SK-N-SH treated with all-trans-retinoic acid at 6 μM for 48 hours (cell line): ENCODE measurements around the gene FRS2.

Source experiments
- ATAC-seq: fragments of 200-7000 bp; cut with Tn5 transposase; 3 replicates; pipeline ENCODE4 v1.9.1; 2020; ENCODE audit warnings: mild to moderate bottlenecking, moderate library complexity
- BACH2 ChIP-seq: fragments of 250-450 bp; sonication (Bioruptor Pico); IDR thresholded peaks from 2 replicates; pipeline ENCODE4 v1.9.0; 2021; ENCODE audit warnings: mild to moderate bottlenecking, borderline replicate concordance
- CREB5 ChIP-seq: fragments of 250-450 bp; sonication (Bioruptor Pico); IDR thresholded peaks from 2 replicates; pipeline ENCODE4 v1.5.1; 2020; ENCODE audit warnings: low read depth, mild to moderate bottlenecking, moderate library complexity
- CSDC2 ChIP-seq: fragments of 250-450 bp; sonication (Bioruptor Pico); IDR thresholded peaks from 2 replicates; pipeline ENCODE4 v1.5.0; 2020; ENCODE audit warnings: mild to moderate bottlenecking, moderate library complexity
- ESRRG ChIP-seq: fragments of 250-450 bp; sonication (Bioruptor Pico); IDR thresholded peaks from 2 replicates; pipeline ENCODE4 v1.6.1; 2021; ENCODE audit warnings: mild to moderate bottlenecking
- GLIS3 ChIP-seq: fragments of 250-450 bp; sonication (Bioruptor Pico); IDR thresholded peaks from 2 replicates; pipeline ENCODE4 v1.5.0; 2020; ENCODE audit warnings: mild to moderate bottlenecking, moderate library complexity
- ISL1 ChIP-seq: fragments of 250-450 bp; sonication (Bioruptor Pico); IDR thresholded peaks from 2 replicates; pipeline ENCODE4 v2.1.2; 2022; ENCODE audit warnings: mild to moderate bottlenecking, moderate library complexity
- OSR1 ChIP-seq: fragments of 250-450 bp; sonication (Bioruptor Pico); IDR thresholded peaks from 2 replicates; pipeline ENCODE4 v1.8.0; 2022; ENCODE audit warnings: moderate library complexity, mild to moderate bottlenecking, inconsistent platforms
- PATZ1 ChIP-seq: fragments of 250-450 bp; sonication (Bioruptor Pico); IDR thresholded peaks from 2 replicates; pipeline ENCODE4 v1.8.0; 2020; ENCODE audit warnings: mild to moderate bottlenecking, moderate library complexity, borderline replicate concordance
- PPARA ChIP-seq: fragments of 250-450 bp; sonication (Bioruptor Pico); IDR thresholded peaks from 2 replicates; pipeline ENCODE4 v1.5.0; 2020; ENCODE audit warnings: mild to moderate bottlenecking, borderline replicate concordance
- RARB ChIP-seq: fragments of 250-450 bp; sonication (Bioruptor Pico); IDR thresholded peaks from 2 replicates; pipeline ENCODE4 v1.8.0; 2021; ENCODE audit warnings: mild to moderate bottlenecking, moderate library complexity
- SNAI2 ChIP-seq: fragments of 250-450 bp; sonication (Bioruptor Pico); IDR thresholded peaks from 2 replicates; pipeline ENCODE4 v1.5.0; 2020; ENCODE audit warnings: mild to moderate bottlenecking, moderate library complexity
- TCF4 ChIP-seq: fragments of 250-450 bp; sonication (Bioruptor Pico); IDR thresholded peaks from 2 replicates; pipeline ENCODE4 v1.8.0; 2021; ENCODE audit warnings: mild to moderate bottlenecking, moderate library complexity, borderline replicate concordance
- TOX ChIP-seq: fragments of 250-450 bp; sonication (Bioruptor Pico); IDR thresholded peaks from 2 replicates; pipeline ENCODE4 v1.8.0; 2021; ENCODE audit warnings: mild to moderate bottlenecking, moderate library complexity, borderline replicate concordance
- ZC3H10 ChIP-seq: fragments of 250-450 bp; sonication (Bioruptor Pico); IDR thresholded peaks from 2 replicates; pipeline ENCODE4 v1.5.1; 2021; ENCODE audit warnings: mild to moderate bottlenecking, moderate library complexity
- ZFP3 ChIP-seq: fragments of 250-450 bp; sonication (Bioruptor Pico); IDR thresholded peaks from 2 replicates; pipeline ENCODE4 v1.5.0; 2020; ENCODE audit warnings: mild to moderate bottlenecking, moderate library complexity
- ZFP30 ChIP-seq: fragments of 450-650 bp; formaldehyde crosslinking; IDR thresholded peaks from 2 replicates; pipeline ENCODE4 v1.5.0; 2022; ENCODE audit warnings: mild to moderate bottlenecking, moderate library complexity
- ZNF565 ChIP-seq: fragments of 450-650 bp; formaldehyde crosslinking; conservative IDR thresholded peaks from 2 replicates; pipeline ENCODE4 v1.5.0; 2020; ENCODE audit warnings: low read depth, mild to moderate bottlenecking, moderate library complexity
- ZNF70 ChIP-seq: fragments of 450-650 bp; formaldehyde crosslinking; IDR thresholded peaks from 2 replicates; pipeline ENCODE4 v1.5.0; 2020; ENCODE audit warnings: mild to moderate bottlenecking, moderate library complexity
- ZNF8 ChIP-seq: fragments of 450-650 bp; formaldehyde crosslinking; IDR thresholded peaks from 2 replicates; pipeline ENCODE4 v1.5.0; 2020; ENCODE audit warnings: mild to moderate bottlenecking, moderate library complexity
- TF ChIP-seq, protein P1 (sequence below): fragments of 250-450 bp; sonication (Bioruptor Pico); IDR thresholded peaks from 2 replicates; pipeline ENCODE4 v1.5.0; 2020; ENCODE audit warnings: mild to moderate bottlenecking, moderate library complexity
- TF ChIP-seq, protein P2 (sequence below): fragments of 250-450 bp; sonication (Bioruptor Pico); IDR thresholded peaks from 2 replicates; pipeline ENCODE4 v1.5.1; 2021; ENCODE audit warnings: mild to moderate bottlenecking, moderate library complexity
- TF ChIP-seq, protein P3 (sequence below): fragments of 250-450 bp; sonication (Bioruptor Pico); IDR thresholded peaks from 2 replicates; pipeline ENCODE4 v1.8.0; 2021; ENCODE audit warnings: low read depth, mild to moderate bottlenecking, moderate library complexity, borderline replicate concordance

The FRS2 gene

GRCh38 chr12:69621551-69621950 lies 151.4 kb downstream of the FRS2 start:
- TF ChIP-seq ISL1 (CRISPR knock-in tag), result no peak
- TF ChIP-seq RARB (CRISPR knock-in tag), result no peak
- TF ChIP-seq TOX (CRISPR knock-in tag), result no peak
- no peak for TF ChIP-seq ZFP30 (CRISPR knock-in tag)
- TF ChIP-seq CREB5, result no peak
- TF ChIP-seq, protein P1, sequence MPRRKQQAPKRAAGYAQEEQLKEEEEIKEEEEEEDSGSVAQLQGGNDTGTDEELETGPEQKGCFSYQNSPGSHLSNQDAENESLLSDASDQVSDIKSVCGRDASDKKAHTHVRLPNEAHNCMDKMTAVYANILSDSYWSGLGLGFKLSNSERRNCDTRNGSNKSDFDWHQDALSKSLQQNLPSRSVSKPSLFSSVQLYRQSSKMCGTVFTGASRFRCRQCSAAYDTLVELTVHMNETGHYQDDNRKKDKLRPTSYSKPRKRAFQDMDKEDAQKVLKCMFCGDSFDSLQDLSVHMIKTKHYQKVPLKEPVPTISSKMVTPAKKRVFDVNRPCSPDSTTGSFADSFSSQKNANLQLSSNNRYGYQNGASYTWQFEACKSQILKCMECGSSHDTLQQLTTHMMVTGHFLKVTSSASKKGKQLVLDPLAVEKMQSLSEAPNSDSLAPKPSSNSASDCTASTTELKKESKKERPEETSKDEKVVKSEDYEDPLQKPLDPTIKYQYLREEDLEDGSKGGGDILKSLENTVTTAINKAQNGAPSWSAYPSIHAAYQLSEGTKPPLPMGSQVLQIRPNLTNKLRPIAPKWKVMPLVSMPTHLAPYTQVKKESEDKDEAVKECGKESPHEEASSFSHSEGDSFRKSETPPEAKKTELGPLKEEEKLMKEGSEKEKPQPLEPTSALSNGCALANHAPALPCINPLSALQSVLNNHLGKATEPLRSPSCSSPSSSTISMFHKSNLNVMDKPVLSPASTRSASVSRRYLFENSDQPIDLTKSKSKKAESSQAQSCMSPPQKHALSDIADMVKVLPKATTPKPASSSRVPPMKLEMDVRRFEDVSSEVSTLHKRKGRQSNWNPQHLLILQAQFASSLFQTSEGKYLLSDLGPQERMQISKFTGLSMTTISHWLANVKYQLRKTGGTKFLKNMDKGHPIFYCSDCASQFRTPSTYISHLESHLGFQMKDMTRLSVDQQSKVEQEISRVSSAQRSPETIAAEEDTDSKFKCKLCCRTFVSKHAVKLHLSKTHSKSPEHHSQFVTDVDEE, result no peak
- no peak for TF ChIP-seq ZNF8
- no peak for TF ChIP-seq ZC3H10 (CRISPR knock-in tag)
- TF ChIP-seq GLIS3 (CRISPR knock-in tag), result no peak
- no peak for TF ChIP-seq PATZ1 (CRISPR knock-in tag)
- no peak for TF ChIP-seq BACH2
- no peak for TF ChIP-seq CSDC2 (CRISPR knock-in tag)
- TF ChIP-seq OSR1, result no peak
- no peak for TF ChIP-seq TCF4 (CRISPR knock-in tag)
- no peak for TF ChIP-seq PPARA (CRISPR knock-in tag)
- no peak for TF ChIP-seq ZFP3 (CRISPR knock-in tag)
- TF ChIP-seq, protein P2, sequence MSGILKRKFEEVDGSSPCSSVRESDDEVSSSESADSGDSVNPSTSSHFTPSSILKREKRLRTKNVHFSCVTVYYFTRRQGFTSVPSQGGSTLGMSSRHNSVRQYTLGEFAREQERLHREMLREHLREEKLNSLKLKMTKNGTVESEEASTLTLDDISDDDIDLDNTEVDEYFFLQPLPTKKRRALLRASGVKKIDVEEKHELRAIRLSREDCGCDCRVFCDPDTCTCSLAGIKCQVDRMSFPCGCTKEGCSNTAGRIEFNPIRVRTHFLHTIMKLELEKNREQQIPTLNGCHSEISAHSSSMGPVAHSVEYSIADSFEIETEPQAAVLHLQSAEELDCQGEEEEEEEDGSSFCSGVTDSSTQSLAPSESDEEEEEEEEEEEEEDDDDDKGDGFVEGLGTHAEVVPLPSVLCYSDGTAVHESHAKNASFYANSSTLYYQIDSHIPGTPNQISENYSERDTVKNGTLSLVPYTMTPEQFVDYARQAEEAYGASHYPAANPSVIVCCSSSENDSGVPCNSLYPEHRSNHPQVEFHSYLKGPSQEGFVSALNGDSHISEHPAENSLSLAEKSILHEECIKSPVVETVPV, result no peak
- TF ChIP-seq ESRRG (CRISPR knock-in tag), result no peak
- no peak for ATAC-seq

DNA sequence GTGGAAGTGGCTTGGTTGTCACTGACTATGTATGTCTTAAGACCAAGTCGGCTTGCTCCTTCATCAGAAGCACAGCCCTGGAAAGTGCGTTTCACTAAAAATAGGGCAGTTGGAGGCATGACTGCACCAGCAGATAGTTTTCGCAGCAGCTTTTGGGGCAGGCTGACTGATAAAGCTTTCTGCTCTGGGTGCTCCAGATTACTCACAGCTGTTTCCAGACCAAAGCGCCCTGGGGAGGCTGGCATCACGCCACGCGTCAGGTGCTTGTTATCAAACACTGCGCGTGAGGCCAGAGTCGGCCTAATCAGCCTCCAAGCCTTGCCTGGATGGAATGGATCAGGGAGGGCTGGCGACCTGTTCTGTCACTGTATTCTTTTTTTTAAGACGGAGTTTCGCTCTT lies 153.8 kb downstream of the FRS2 start:
- ATAC-seq, result peak; percentile 30; the same call in 1 of the 3 replicates
- no peak for TF ChIP-seq ZC3H10 (CRISPR knock-in tag)
- TF ChIP-seq GLIS3 (CRISPR knock-in tag), result no peak
- peak; percentile 76; the same call in 1 of the 2 replicates for TF ChIP-seq TCF4 (CRISPR knock-in tag)
- TF ChIP-seq SNAI2 (CRISPR knock-in tag), result 0 out of 2 replicates have a peak, but pooled peaks have one; percentile 35

GRCh38 chr12:69627501-69627900 lies 157.3 kb downstream of the FRS2 start:
- ATAC-seq, result no peak
- TF ChIP-seq TOX (CRISPR knock-in tag) (no peak), ZNF8 (no peak), PATZ1 (CRISPR knock-in tag) (no peak), ESRRG (CRISPR knock-in tag) (no peak), CSDC2 (CRISPR knock-in tag) (no peak), PPARA (CRISPR knock-in tag) (no peak), ZNF565 (CRISPR knock-in tag) (no peak), SNAI2 (CRISPR knock-in tag) (no peak), ISL1 (CRISPR knock-in tag) (no peak), BACH2 (no peak), ZFP3 (CRISPR knock-in tag) (no peak), ZNF70 (no peak), GLIS3 (CRISPR knock-in tag) (no peak)
- TF ChIP-seq, protein P1, result no peak
- TF ChIP-seq, protein P3, sequence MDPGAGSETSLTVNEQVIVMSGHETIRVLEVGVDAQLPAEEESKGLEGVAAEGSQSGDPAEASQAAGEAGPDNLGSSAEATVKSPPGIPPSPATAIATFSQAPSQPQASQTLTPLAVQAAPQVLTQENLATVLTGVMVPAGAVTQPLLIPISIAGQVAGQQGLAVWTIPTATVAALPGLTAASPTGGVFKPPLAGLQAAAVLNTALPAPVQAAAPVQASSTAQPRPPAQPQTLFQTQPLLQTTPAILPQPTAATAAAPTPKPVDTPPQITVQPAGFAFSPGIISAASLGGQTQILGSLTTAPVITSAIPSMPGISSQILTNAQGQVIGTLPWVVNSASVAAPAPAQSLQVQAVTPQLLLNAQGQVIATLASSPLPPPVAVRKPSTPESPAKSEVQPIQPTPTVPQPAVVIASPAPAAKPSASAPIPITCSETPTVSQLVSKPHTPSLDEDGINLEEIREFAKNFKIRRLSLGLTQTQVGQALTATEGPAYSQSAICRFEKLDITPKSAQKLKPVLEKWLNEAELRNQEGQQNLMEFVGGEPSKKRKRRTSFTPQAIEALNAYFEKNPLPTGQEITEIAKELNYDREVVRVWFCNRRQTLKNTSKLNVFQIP (CRISPR knock-in tag), result no peak
- TF ChIP-seq, protein P2, result no peak
